Thoracic aorta (tissue), 2 donors: ENCODE results near the gene CA5A. TPM values are rescaled to one million over a fixed set of nuclear protein-coding genes. Genes with fewer than 3 reads are reported as not detected.

Experiments used
- ATAC-seq: fragments of 150-250 bp; one replicate; pipeline ENCODE4 v1.8.0; 2017; ENCODE audit warnings: low read depth; ENCODE audit not compliant: insufficient number of reproducible peaks, low FRiP score
- DNase-seq: peaks from one replicate; pipeline ENCODE4 v3.0.0-alpha.2; 2020; ENCODE audit warnings: low spot score
- H3K27ac ChIP-seq, 2 donors: fragments of 200-600 bp; sonication (generic); 1 replicate in 1 of 2; 2 replicates in 1 of 2; pipeline ENCODE4 v1.5.1; 2016; ENCODE audit warnings: mild to moderate bottlenecking in 2 of 2, moderate library complexity in 2 of 2
- H3K27me3 ChIP-seq: fragments of 200-600 bp; sonication (generic); replicated peaks from 2 replicates; pipeline ENCODE4 v1.6.0; 2016; ENCODE audit warnings: mild to moderate bottlenecking; ENCODE audit not compliant: insufficient read depth
- H3K36me3 ChIP-seq: fragments of 200-600 bp; sonication (generic); one replicate; pipeline ENCODE4 v1.5.1; 2016
- H3K4me1 ChIP-seq, 2 donors: fragments of 200-600 bp; sonication (generic); 1 replicate in 1 of 2; 2 replicates in 1 of 2; pipeline versions ENCODE4 v1.5.1 to v1.6.0; 2016; ENCODE audit warnings: low read depth in 2 of 2, mild to moderate bottlenecking in 1 of 2; ENCODE audit not compliant: control insufficient read depth in 1 of 2
- H3K4me3 ChIP-seq: fragments of 200-600 bp; sonication (generic); 2 replicates; pipeline ENCODE4 v1.5.1; 2016; ENCODE audit warnings: mild to moderate bottlenecking
- H3K9me3 ChIP-seq: fragments of 200-600 bp; sonication (generic); 2 replicates; pipeline ENCODE4 v1.5.1; 2016
- total RNA-seq, 2 donors: library from RNA; depleted of rRNA; stranded (reverse); fragments of >200 nt; gene quantifications; one replicate each; pipeline versions ENCODE4 v1.1.0 to v1.2.3, GENCODE V29; 2016
- TF ChIP-seq, protein P1 (sequence below): fragments of 200-600 bp; sonication (generic); IDR thresholded peaks from one replicate; pipeline ENCODE4 v1.5.1; 2019; ENCODE audit warnings: antibody characterized with exemption

The CA5A gene
- total RNA-seq, 2 donors from 2014 or later, result not detected

DNA sequence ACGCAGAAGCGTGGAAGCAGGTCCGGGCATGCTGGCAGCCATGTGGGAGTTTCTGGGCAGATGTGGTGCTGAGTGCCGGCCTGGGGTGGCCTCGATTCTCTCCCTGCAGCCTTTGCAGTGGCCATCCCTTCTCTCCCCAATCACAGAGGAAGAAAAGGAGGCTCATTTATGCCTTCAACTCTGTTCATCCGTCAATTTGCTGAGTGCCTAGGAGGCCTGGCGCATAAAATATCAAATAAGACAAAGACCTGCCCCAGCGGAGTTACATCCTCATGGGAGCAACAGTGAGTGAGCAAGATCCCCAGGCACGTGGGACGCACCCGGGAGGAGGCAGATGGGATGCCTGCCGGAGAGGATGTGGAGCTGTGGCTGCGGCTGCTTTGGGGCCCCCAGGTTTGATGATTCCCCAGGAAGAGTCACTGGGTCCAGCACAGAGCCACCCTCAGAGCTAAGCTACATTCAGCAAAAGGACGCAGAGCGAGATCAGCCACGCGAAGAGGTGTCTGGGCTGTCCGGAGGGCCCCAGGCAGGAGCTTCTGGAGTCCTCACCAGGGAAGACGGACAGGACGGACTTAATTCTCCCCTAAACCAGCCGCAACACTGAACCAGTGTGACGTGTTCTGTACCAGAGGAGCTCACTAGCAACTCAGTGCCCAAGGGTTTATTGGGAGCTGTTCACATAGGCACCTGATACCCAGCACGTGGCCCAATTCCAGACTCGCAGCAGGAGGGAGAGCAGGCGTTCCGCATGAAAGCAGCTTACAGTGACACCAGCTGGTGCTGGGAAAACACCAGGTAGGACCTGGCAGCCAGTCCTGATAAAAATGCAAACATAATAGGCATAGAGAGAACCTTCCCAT lies 11.3 kb downstream of the CA5A start:
- no peak for ATAC-seq
- H3K27me3 ChIP-seq, result no peaks in the 10 kb centered on the region
- no peaks in the 10 kb centered on the region for H3K9me3 ChIP-seq
- H3K4me3 ChIP-seq, result no peak overlapping the region
- peaks cover 4 to 30% of the 10 kb centered on the region in 2 donors for H3K4me1 ChIP-seq
- DNase-seq, result no peak
- TF ChIP-seq, protein P1, sequence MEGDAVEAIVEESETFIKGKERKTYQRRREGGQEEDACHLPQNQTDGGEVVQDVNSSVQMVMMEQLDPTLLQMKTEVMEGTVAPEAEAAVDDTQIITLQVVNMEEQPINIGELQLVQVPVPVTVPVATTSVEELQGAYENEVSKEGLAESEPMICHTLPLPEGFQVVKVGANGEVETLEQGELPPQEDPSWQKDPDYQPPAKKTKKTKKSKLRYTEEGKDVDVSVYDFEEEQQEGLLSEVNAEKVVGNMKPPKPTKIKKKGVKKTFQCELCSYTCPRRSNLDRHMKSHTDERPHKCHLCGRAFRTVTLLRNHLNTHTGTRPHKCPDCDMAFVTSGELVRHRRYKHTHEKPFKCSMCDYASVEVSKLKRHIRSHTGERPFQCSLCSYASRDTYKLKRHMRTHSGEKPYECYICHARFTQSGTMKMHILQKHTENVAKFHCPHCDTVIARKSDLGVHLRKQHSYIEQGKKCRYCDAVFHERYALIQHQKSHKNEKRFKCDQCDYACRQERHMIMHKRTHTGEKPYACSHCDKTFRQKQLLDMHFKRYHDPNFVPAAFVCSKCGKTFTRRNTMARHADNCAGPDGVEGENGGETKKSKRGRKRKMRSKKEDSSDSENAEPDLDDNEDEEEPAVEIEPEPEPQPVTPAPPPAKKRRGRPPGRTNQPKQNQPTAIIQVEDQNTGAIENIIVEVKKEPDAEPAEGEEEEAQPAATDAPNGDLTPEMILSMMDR, result no peak
- H3K27ac ChIP-seq, result no peak overlapping the region
- no peaks in the 10 kb centered on the region for H3K36me3 ChIP-seq

DNA sequence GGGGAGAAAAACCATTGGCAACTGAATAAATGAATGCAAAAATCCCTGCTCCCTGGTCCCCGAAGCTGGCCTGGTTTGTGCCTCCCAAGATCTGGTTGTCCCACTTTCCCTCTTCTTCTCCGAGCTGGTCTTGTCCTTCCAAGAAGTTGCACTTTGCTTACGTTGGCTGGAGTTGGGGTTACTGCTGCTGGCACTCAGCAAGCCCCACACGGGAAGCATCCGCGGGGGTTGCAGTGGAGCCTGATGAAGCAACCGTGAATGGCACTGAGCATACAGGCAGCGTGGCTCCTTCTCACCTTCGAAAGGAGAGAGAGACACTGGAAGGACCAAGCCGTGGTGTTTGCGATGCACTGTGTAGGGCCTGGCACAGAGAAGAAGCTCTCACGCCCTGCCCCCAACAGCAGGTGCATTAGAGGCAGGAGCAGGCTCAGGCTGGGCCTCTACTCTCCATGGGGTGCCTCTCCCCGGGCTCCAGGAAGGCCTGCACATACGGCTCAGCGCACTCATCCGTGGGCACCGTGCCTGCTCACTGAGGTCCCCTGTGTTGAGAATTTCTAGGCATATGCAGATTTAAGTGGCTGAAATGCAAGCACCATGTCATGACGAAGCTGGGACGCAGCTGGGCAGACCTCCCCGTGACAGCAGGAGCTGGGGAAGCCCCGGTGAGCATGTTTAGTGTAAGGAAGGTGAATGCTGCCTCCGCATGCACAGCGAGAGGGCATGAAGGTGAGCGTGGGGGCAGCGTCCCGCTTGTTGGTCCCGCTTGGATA lies 12.1 kb downstream of the CA5A start:
- DNase-seq (no peak), ATAC-seq (no peak)
- H3K4me1 ChIP-seq, result peaks cover 4 to 30% of the 10 kb centered on the region in 2 donors
- TF ChIP-seq, protein P1, result no peak
- H3K9me3 ChIP-seq, result no peaks in the 10 kb centered on the region
- H3K27ac ChIP-seq, result no peak overlapping the region
- no peaks in the 10 kb centered on the region for H3K27me3 ChIP-seq
- H3K36me3 ChIP-seq, result no peaks in the 10 kb centered on the region
- H3K4me3 ChIP-seq, result no peak overlapping the region

DNA sequence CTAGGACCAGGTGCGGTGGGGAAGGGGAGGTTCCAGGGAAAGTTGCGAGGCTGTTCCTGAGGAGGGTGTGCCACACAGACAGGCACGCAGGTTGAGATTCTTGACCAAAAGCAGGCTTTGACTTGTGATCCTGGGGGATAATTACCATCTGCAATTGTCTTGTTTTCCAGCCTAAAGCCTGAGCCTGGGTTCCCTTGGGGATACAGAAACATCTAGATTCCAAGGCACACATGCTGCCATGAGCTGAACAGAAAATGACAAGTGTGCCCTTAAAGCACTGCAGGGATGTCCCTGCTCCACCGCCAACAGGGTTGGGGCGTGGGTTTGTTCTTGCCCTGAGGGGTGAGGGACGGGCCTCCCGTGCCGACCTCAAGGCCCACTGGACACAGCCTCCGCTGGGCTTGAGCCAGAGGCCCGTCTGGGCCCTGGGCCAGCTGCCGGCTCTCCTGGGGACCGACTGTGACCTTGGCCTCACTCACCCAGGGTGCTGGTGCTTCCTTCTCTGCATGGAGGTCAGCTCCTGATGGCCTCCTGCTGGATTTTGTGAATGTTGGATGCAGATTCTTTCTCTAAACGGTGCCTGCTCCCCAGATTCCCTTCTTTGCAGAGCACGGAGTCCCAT lies 14.0 kb downstream of the CA5A start:
- TF ChIP-seq, protein P1, result no peak
- H3K4me1 ChIP-seq, result peaks cover 12 to 44% of the 10 kb centered on the region in 2 donors
- no peak overlapping the region for H3K4me3 ChIP-seq
- H3K36me3 ChIP-seq, result no peaks in the 10 kb centered on the region
- no peak for ATAC-seq
- no peaks in the 10 kb centered on the region for H3K27me3 ChIP-seq
- no peak for DNase-seq
- no peaks in the 10 kb centered on the region for H3K9me3 ChIP-seq
- no peak overlapping the region for H3K27ac ChIP-seq

DNA sequence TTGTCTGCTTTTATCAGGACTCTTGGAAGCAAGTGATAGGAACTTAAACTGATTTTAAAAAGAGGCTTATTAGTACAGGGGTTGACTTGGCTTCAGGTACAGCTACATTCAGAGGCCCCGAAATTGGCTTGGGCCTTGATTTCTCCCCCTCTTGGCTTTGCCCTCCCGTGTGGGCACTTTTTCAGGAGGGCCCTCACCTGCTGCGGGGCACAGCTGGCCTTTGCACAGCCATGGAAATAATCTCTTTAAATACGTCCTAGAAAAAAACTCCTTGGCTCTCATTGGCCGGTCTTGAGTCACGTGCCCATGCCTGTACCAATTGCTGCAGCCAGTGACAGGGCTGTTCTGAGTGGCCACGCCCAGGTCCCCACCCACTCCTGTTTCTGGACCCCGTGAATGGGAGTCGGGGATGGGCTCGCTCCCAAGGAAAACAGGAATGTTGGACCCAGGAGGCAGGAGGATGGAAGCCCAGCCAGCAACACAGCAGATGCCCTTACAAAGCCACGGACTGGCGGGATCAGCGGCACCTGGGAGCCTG lies 15.0 kb downstream of the CA5A start:
- H3K36me3 ChIP-seq, result no peaks in the 10 kb centered on the region
- H3K27me3 ChIP-seq, result no peaks in the 10 kb centered on the region
- peaks cover 12 to 47% of the 10 kb centered on the region in 2 donors for H3K4me1 ChIP-seq
- H3K27ac ChIP-seq, result no peak overlapping the region
- H3K9me3 ChIP-seq, result no peaks in the 10 kb centered on the region
- no peak overlapping the region for H3K4me3 ChIP-seq
- TF ChIP-seq, protein P1, result no peak
- DNase-seq (no peak), ATAC-seq (no peak)

DNA sequence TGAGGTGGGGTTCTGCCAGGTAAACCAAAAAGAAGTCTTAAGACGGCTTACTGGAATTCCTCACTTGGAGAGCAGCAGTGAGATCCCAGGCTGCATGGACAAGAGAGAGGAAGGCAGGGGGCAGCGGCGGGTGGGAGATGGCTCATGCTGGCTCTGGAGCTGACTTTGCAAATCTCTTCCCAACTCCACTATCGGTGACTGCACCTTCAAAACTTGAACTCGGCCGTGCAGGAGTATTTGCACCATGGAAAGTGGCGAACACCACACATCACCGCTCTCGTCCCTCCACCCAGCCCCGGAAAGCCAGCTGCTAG lies 16.7 kb downstream of the CA5A start:
- peaks cover 12 to 46% of the 10 kb centered on the region in 2 donors for H3K4me1 ChIP-seq
- H3K27ac ChIP-seq, result no peak overlapping the region
- no peak for ATAC-seq
- no peaks in the 10 kb centered on the region for H3K27me3 ChIP-seq
- H3K36me3 ChIP-seq, result no peaks in the 10 kb centered on the region
- H3K9me3 ChIP-seq, result no peaks in the 10 kb centered on the region
- DNase-seq, result no peak
- TF ChIP-seq, protein P1, result no peak
- no peak overlapping the region for H3K4me3 ChIP-seq
